SK-N-SH treated with all-trans-retinoic acid at 6 μM for 48 hours (cell line): Measurements from ENCODE around the gene MIOS.

Experiments used
- ATAC-seq: fragments of 200-7000 bp; cut with Tn5 transposase; 3 replicates; pipeline ENCODE4 v1.9.1; 2020; ENCODE audit warnings: mild to moderate bottlenecking, moderate library complexity
- ARNTL ChIP-seq: fragments of 450-650 bp; formaldehyde crosslinking; IDR thresholded peaks from 2 replicates; pipeline ENCODE4 v1.5.0; 2020; ENCODE audit warnings: low read depth, mild to moderate bottlenecking, moderate library complexity, borderline replicate concordance
- BACH2 ChIP-seq: fragments of 250-450 bp; sonication (Bioruptor Pico); IDR thresholded peaks from 2 replicates; pipeline ENCODE4 v1.9.0; 2021; ENCODE audit warnings: mild to moderate bottlenecking, borderline replicate concordance
- CREB5 ChIP-seq: fragments of 250-450 bp; sonication (Bioruptor Pico); IDR thresholded peaks from 2 replicates; pipeline ENCODE4 v1.5.1; 2020; ENCODE audit warnings: low read depth, mild to moderate bottlenecking, moderate library complexity
- CSDC2 ChIP-seq: fragments of 250-450 bp; sonication (Bioruptor Pico); IDR thresholded peaks from 2 replicates; pipeline ENCODE4 v1.5.0; 2020; ENCODE audit warnings: mild to moderate bottlenecking, moderate library complexity
- CSRNP3 ChIP-seq: fragments of 250-450 bp; sonication (Bioruptor Pico); IDR thresholded peaks from 2 replicates; pipeline ENCODE4 v1.5.1; 2021; ENCODE audit warnings: mild to moderate bottlenecking, moderate library complexity
- ESRRG ChIP-seq: fragments of 250-450 bp; sonication (Bioruptor Pico); IDR thresholded peaks from 2 replicates; pipeline ENCODE4 v1.6.1; 2021; ENCODE audit warnings: mild to moderate bottlenecking
- GLIS3 ChIP-seq: fragments of 250-450 bp; sonication (Bioruptor Pico); IDR thresholded peaks from 2 replicates; pipeline ENCODE4 v1.5.0; 2020; ENCODE audit warnings: mild to moderate bottlenecking, moderate library complexity
- ISL1 ChIP-seq: fragments of 250-450 bp; sonication (Bioruptor Pico); IDR thresholded peaks from 2 replicates; pipeline ENCODE4 v2.1.2; 2022; ENCODE audit warnings: mild to moderate bottlenecking, moderate library complexity
- OSR1 ChIP-seq: fragments of 250-450 bp; sonication (Bioruptor Pico); IDR thresholded peaks from 2 replicates; pipeline ENCODE4 v1.8.0; 2022; ENCODE audit warnings: moderate library complexity, mild to moderate bottlenecking, inconsistent platforms
- PATZ1 ChIP-seq: fragments of 250-450 bp; sonication (Bioruptor Pico); IDR thresholded peaks from 2 replicates; pipeline ENCODE4 v1.8.0; 2020; ENCODE audit warnings: mild to moderate bottlenecking, moderate library complexity, borderline replicate concordance
- POU6F1 ChIP-seq: fragments of 250-450 bp; sonication (Bioruptor Pico); IDR thresholded peaks from 2 replicates; pipeline ENCODE4 v1.8.0; 2021; ENCODE audit warnings: low read depth, mild to moderate bottlenecking, moderate library complexity, borderline replicate concordance
- PPARA ChIP-seq: fragments of 250-450 bp; sonication (Bioruptor Pico); IDR thresholded peaks from 2 replicates; pipeline ENCODE4 v1.5.0; 2020; ENCODE audit warnings: mild to moderate bottlenecking, borderline replicate concordance
- RARB ChIP-seq: fragments of 250-450 bp; sonication (Bioruptor Pico); IDR thresholded peaks from 2 replicates; pipeline ENCODE4 v1.8.0; 2021; ENCODE audit warnings: mild to moderate bottlenecking, moderate library complexity
- SNAI2 ChIP-seq: fragments of 250-450 bp; sonication (Bioruptor Pico); IDR thresholded peaks from 2 replicates; pipeline ENCODE4 v1.5.0; 2020; ENCODE audit warnings: mild to moderate bottlenecking, moderate library complexity
- TCF4 ChIP-seq: fragments of 250-450 bp; sonication (Bioruptor Pico); IDR thresholded peaks from 2 replicates; pipeline ENCODE4 v1.8.0; 2021; ENCODE audit warnings: mild to moderate bottlenecking, moderate library complexity, borderline replicate concordance
- TOX ChIP-seq: fragments of 250-450 bp; sonication (Bioruptor Pico); IDR thresholded peaks from 2 replicates; pipeline ENCODE4 v1.8.0; 2021; ENCODE audit warnings: mild to moderate bottlenecking, moderate library complexity, borderline replicate concordance
- TSHZ2 ChIP-seq: fragments of 250-450 bp; sonication (Bioruptor Pico); IDR thresholded peaks from 2 replicates; pipeline ENCODE4 v1.5.0; 2020; ENCODE audit warnings: mild to moderate bottlenecking, moderate library complexity
- ZC3H10 ChIP-seq: fragments of 250-450 bp; sonication (Bioruptor Pico); IDR thresholded peaks from 2 replicates; pipeline ENCODE4 v1.5.1; 2021; ENCODE audit warnings: mild to moderate bottlenecking, moderate library complexity
- ZFP3 ChIP-seq: fragments of 250-450 bp; sonication (Bioruptor Pico); IDR thresholded peaks from 2 replicates; pipeline ENCODE4 v1.5.0; 2020; ENCODE audit warnings: mild to moderate bottlenecking, moderate library complexity
- ZFP30 ChIP-seq: fragments of 450-650 bp; formaldehyde crosslinking; IDR thresholded peaks from 2 replicates; pipeline ENCODE4 v1.5.0; 2022; ENCODE audit warnings: mild to moderate bottlenecking, moderate library complexity
- ZNF565 ChIP-seq: fragments of 450-650 bp; formaldehyde crosslinking; conservative IDR thresholded peaks from 2 replicates; pipeline ENCODE4 v1.5.0; 2020; ENCODE audit warnings: low read depth, mild to moderate bottlenecking, moderate library complexity
- ZNF70 ChIP-seq: fragments of 450-650 bp; formaldehyde crosslinking; IDR thresholded peaks from 2 replicates; pipeline ENCODE4 v1.5.0; 2020; ENCODE audit warnings: mild to moderate bottlenecking, moderate library complexity
- ZNF8 ChIP-seq: fragments of 450-650 bp; formaldehyde crosslinking; IDR thresholded peaks from 2 replicates; pipeline ENCODE4 v1.5.0; 2020; ENCODE audit warnings: mild to moderate bottlenecking, moderate library complexity

MIOS gene

GRCh38 chr7:7566651-7567611 is at the start of gene MIOS:
Gene MIOS, plus strand, starts transcription at chr7:7566884. Its CDS starts 5,592 bp downstream, at chr7:7572476.
- peak; percentile 93 for ATAC-seq
- TF ChIP-seq TCF4 (CRISPR knock-in tag) (no peak), TSHZ2 (peak; percentile 85), CSDC2 (CRISPR knock-in tag) (peak; percentile 47; the same call in 1 of the 2 replicates), OSR1 (no peak), ZFP3 (CRISPR knock-in tag) (peak; percentile 74; the same call in 1 of the 2 replicates)
- TF ChIP-seq, all 23 proteins: peak for 3

GRCh38 chr7:7517754-7518153 is 48.9 kb upstream of the MIOS start:
- ATAC-seq: no peak

GRCh38 chr7:7519056-7519455 is 47.6 kb upstream of the MIOS start:
- TF ChIP-seq PPARA (CRISPR knock-in tag) (no peak), TOX (CRISPR knock-in tag) (no peak), ARNTL (CRISPR knock-in tag) (no peak), CSDC2 (CRISPR knock-in tag) (no peak), ZNF565 (CRISPR knock-in tag) (no peak)
- ATAC-seq: no peak

More at GRCh38 chr7:7517754-7518153, 48.9 kb upstream of the MIOS start:
- TF ChIP-seq ISL1 (CRISPR knock-in tag) (peak; percentile 25), ZFP3 (CRISPR knock-in tag) (no peak)
- TF ChIP-seq, all 23 proteins: peak for 1

GRCh38 chr7:7519528-7519927 is 47.2 kb upstream of the MIOS start:
- no peak for TF ChIP-seq SNAI2 (CRISPR knock-in tag)
- no peak for TF ChIP-seq GLIS3
- no peak for TF ChIP-seq BACH2
- TF ChIP-seq PATZ1: no peak
- no peak for TF ChIP-seq ZNF70 (CRISPR knock-in tag)
- no peak for TF ChIP-seq TSHZ2
- no peak for TF ChIP-seq CSDC2 (CRISPR knock-in tag)
- no peak for TF ChIP-seq ZC3H10
- TF ChIP-seq ZNF565 (CRISPR knock-in tag): no peak
- no peak for TF ChIP-seq POU6F1
- TF ChIP-seq TOX (CRISPR knock-in tag): no peak
- TF ChIP-seq RARB (CRISPR knock-in tag): no peak
- TF ChIP-seq ESRRG (CRISPR knock-in tag): no peak
- no peak for TF ChIP-seq CREB5 (CRISPR knock-in tag)
- TF ChIP-seq ISL1 (CRISPR knock-in tag): no peak
- TF ChIP-seq ZNF8 (CRISPR knock-in tag): no peak
- TF ChIP-seq CSRNP3 (CRISPR knock-in tag): no peak
- no peak for TF ChIP-seq ZFP30
- no peak for ATAC-seq
